Measurements from ENCODE around the gene PIGM. TPM values are rescaled to one million over a fixed set of nuclear protein-coding genes. Genes with fewer than 3 reads are reported as not detected.

The PIGM gene
- total RNA-seq, 2 donors from 2014 or later: 4.6 to 5.2 TPM

DNA sequence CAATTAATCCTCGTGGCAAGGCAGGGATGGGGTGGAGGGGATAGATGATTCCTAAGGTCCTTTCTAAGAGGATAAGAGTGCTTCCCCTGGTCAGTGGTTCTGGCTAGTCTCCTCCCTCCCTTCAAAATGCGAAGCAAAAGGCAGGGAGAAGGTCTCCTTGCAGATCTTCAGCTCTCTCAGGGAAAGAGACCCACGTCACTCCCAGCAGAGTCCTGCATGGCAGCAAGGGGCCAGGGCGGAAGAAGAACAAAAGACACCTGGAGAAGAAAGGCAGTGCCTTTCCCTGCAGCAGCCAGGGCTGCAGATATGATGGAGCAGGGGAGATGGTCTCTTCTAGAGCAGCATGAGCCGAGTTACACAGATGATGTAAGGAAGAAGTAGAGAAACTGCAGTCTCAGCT, 48.1 kb downstream of the PIGM start:
- no peaks in the 10 kb centered on the region for H3K9me3 ChIP-seq (ENCODE audit: control insufficient read depth, low read length)
- TF ChIP-seq, protein P1, sequence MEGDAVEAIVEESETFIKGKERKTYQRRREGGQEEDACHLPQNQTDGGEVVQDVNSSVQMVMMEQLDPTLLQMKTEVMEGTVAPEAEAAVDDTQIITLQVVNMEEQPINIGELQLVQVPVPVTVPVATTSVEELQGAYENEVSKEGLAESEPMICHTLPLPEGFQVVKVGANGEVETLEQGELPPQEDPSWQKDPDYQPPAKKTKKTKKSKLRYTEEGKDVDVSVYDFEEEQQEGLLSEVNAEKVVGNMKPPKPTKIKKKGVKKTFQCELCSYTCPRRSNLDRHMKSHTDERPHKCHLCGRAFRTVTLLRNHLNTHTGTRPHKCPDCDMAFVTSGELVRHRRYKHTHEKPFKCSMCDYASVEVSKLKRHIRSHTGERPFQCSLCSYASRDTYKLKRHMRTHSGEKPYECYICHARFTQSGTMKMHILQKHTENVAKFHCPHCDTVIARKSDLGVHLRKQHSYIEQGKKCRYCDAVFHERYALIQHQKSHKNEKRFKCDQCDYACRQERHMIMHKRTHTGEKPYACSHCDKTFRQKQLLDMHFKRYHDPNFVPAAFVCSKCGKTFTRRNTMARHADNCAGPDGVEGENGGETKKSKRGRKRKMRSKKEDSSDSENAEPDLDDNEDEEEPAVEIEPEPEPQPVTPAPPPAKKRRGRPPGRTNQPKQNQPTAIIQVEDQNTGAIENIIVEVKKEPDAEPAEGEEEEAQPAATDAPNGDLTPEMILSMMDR (conservative IDR thresholded peaks at IDR 0.05): no peak
- H3K4me3 Mint-ChIP-seq: no peak overlapping the region
- H3K27ac Mint-ChIP-seq: no peak overlapping the region
- no peak overlapping the region for H3K4me3 ChIP-seq (ENCODE audit: low read length)
- DNase-seq: peak; percentile 43
- H3K9me3 Mint-ChIP-seq: no peaks in the 10 kb centered on the region
- peaks cover 22% of the 10 kb centered on the region for H3K27me3 ChIP-seq (ENCODE audit: control insufficient read depth, insufficient read depth, low read length, poor library complexity, severe bottlenecking)
- peaks cover 21% of the 10 kb centered on the region for H3K27me3 Mint-ChIP-seq (ENCODE audit: insufficient read depth)
- H3K9ac ChIP-seq (ENCODE audit: extremely low read depth, low read length, poor library complexity, severe bottlenecking): no peak overlapping the region
- H3K27ac ChIP-seq (ENCODE audit: low read depth, low read length): no peak overlapping the region
- H3K36me3 Mint-ChIP-seq (ENCODE audit: low read depth): no peaks in the 10 kb centered on the region
- no peaks in the 10 kb centered on the region for H3K36me3 ChIP-seq (ENCODE audit: control insufficient read depth, insufficient read depth, low read length)
- H3K4me1 ChIP-seq (ENCODE audit: control insufficient read depth, insufficient read depth, low read length): no peaks in the 10 kb centered on the region
- 77 to 89% methylated on average over 3 to 5 of the region's 5 CpGs for WGBS, 2 experiments (ENCODE audit: insufficient coverage in 1 of 2, insufficient read length in 1 of 2)
- peaks cover 7% of the 10 kb centered on the region for H3K4me1 Mint-ChIP-seq

DNA sequence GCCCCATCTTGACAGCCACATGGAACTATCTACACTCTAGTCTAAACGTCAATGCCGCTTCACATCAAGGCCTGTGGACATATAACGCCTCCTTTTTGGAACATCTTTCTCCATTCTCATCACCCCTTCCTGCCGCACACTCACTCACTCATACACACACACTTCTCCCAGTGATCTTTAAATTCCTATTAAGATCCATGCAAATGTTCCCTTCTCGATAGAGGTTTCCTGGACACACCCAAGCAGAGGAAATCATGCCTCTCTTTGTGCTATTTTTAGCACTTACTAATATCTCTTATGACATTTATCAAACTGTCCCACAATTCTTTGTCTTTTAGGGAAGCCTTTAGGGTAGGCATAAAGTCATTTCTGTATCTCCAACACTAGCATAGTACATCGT, 49.5 kb downstream of the PIGM start:
- 87 to 89% methylated on average over 4 to 5 of the region's 6 CpGs for WGBS, 2 experiments (ENCODE audit: insufficient coverage in 1 of 2, insufficient read length in 1 of 2)

DNA sequence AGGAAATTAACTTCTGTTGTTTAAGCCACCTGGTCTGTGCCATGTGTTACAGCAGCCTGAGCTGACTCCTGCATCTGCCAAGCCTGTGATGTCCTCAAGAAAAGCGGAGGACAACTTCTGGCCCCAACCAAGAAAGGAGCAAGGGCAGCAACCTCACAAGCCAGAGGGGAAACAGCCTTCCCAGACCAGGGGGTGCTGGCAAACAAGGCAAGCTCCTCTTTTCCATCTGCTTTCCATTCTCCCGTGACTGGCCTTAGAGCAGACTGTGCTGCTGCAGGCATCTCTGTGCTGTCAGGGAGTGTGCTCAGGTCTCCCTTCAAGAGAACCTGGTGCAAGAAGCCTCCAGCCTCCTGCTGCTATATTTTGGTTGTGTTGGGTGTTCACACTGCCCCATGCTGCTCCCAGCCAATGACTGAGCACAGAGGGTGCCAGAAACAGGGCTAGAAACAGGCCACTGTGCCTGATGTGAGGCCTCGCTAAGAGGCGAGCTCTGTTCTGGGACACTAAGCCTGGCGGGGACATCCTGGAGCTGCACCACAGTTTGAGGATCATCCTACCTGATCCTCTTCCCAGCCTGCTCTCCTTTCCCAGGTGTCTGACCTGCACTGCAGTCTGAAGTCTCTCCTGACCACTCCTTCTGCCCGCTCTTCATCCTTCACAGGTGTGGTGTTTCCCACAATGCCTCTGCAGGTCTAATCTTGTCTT, 50.3 kb downstream of the PIGM start:
- H3K27me3 ChIP-seq (ENCODE audit: control insufficient read depth, insufficient read depth, low read length, poor library complexity, severe bottlenecking): peaks cover 35% of the 10 kb centered on the region
- no peak overlapping the region for H3K27ac ChIP-seq (ENCODE audit: low read depth, low read length)
- no peak overlapping the region for H3K4me3 Mint-ChIP-seq
- peak; percentile 23 for DNase-seq
- no peaks in the 10 kb centered on the region for H3K36me3 Mint-ChIP-seq (ENCODE audit: low read depth)
- no peaks in the 10 kb centered on the region for H3K9me3 Mint-ChIP-seq
- no peaks in the 10 kb centered on the region for H3K4me1 ChIP-seq (ENCODE audit: control insufficient read depth, insufficient read depth, low read length)
- H3K27ac Mint-ChIP-seq: no peak overlapping the region
- TF ChIP-seq, protein P1 (conservative IDR thresholded peaks at IDR 0.05): no peak
- no peak overlapping the region for H3K4me3 ChIP-seq (ENCODE audit: low read length)
- no peaks in the 10 kb centered on the region for H3K36me3 ChIP-seq (ENCODE audit: control insufficient read depth, insufficient read depth, low read length)
- peaks cover 35% of the 10 kb centered on the region for H3K27me3 Mint-ChIP-seq (ENCODE audit: insufficient read depth)
- H3K9ac ChIP-seq (ENCODE audit: extremely low read depth, low read length, poor library complexity, severe bottlenecking): no peak overlapping the region
- 91 to 95% methylated on average over 5 to 6 of the region's 6 CpGs for WGBS, 2 experiments (ENCODE audit: insufficient coverage in 1 of 2, insufficient read length in 1 of 2)
- H3K9me3 ChIP-seq (ENCODE audit: control insufficient read depth, low read length): no peaks in the 10 kb centered on the region
- H3K4me1 Mint-ChIP-seq: peaks cover 4% of the 10 kb centered on the region

More for the DNA sequence above, 49.5 kb downstream of the PIGM start:
- Mint-ChIP-seq H3K36me3 (ENCODE audit: low read depth) (no peaks in the 10 kb centered on the region), H3K9me3 (no peaks in the 10 kb centered on the region), H3K27me3 (ENCODE audit: insufficient read depth) (peaks cover 33% of the 10 kb centered on the region), H3K4me1 (peaks cover 7% of the 10 kb centered on the region), H3K27ac (no peak overlapping the region), H3K4me3 (no peak overlapping the region)
- no peaks in the 10 kb centered on the region for H3K4me1 ChIP-seq (ENCODE audit: control insufficient read depth, insufficient read depth, low read length)
- H3K27me3 ChIP-seq (ENCODE audit: control insufficient read depth, insufficient read depth, low read length, poor library complexity, severe bottlenecking): peaks cover 34% of the 10 kb centered on the region
- no peaks in the 10 kb centered on the region for H3K9me3 ChIP-seq (ENCODE audit: control insufficient read depth, low read length)
- no peak for DNase-seq
- TF ChIP-seq, protein P1 (conservative IDR thresholded peaks at IDR 0.05): no peak
- H3K4me3 ChIP-seq (ENCODE audit: low read length): no peak overlapping the region
- no peak overlapping the region for H3K27ac ChIP-seq (ENCODE audit: low read depth, low read length)
- H3K9ac ChIP-seq (ENCODE audit: extremely low read depth, low read length, poor library complexity, severe bottlenecking): no peak overlapping the region
- H3K36me3 ChIP-seq (ENCODE audit: control insufficient read depth, insufficient read depth, low read length): no peaks in the 10 kb centered on the region

Data from endodermal cell (in vitro differentiated cells).